ENCODE results near the gene CLBA1.
"Not testable (repeated sequence)": the region's sequence is repeated elsewhere in the genome, so short reads cannot be mapped to it uniquely, and the experiment has no call there.

- TF ChIP-seq EZH2phosphoT487 (IDR thresholded peaks at IDR 0.05; ENCODE audit: borderline replicate concordance), result not testable (repeated sequence)
- TF ChIP-seq, protein P1, sequence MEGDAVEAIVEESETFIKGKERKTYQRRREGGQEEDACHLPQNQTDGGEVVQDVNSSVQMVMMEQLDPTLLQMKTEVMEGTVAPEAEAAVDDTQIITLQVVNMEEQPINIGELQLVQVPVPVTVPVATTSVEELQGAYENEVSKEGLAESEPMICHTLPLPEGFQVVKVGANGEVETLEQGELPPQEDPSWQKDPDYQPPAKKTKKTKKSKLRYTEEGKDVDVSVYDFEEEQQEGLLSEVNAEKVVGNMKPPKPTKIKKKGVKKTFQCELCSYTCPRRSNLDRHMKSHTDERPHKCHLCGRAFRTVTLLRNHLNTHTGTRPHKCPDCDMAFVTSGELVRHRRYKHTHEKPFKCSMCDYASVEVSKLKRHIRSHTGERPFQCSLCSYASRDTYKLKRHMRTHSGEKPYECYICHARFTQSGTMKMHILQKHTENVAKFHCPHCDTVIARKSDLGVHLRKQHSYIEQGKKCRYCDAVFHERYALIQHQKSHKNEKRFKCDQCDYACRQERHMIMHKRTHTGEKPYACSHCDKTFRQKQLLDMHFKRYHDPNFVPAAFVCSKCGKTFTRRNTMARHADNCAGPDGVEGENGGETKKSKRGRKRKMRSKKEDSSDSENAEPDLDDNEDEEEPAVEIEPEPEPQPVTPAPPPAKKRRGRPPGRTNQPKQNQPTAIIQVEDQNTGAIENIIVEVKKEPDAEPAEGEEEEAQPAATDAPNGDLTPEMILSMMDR (conservative IDR thresholded peaks at IDR 0.05; ENCODE audit: low read length), result not testable (repeated sequence)
Observed at GRCh38 chr14:104951863-104952657, 33.5 kb upstream of the CLBA1 start.

Measured in Loucy (cell line).